GM12873 (cell line): ENCODE data around the gene MEG3.

ENCODE experiments used
- TF ChIP-seq, protein P1 (sequence below): IDR thresholded peaks from 2 replicates; pipeline ENCODE4 v1.5.1; 2012; ENCODE audit warnings: low read depth, mild to moderate bottlenecking, moderate library complexity, low read length, control low read depth; ENCODE audit not compliant: insufficient read depth; ENCODE audit errors: missing control alignments

The MEG3 gene

DNA sequence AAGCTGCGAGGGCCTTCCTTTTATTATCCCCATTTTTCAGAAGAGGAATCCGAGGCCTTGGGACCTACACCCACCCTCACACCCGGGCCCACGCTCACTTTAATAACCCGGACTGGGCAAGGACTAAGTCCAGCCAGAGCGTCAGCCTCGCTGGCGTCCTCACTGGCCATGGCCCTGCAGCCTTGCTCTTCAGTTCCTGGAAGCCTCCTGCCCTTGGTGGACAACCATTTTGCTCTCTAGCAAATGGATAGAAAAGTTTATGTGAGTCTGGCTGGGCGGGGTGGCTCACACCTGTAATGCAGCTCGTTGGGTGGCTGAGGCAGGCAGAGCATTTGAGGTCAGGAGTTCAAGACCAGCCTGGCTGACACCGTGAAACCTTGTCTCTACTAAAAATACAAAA, 67.8 kb downstream of the MEG3 start:
- TF ChIP-seq, protein P1, sequence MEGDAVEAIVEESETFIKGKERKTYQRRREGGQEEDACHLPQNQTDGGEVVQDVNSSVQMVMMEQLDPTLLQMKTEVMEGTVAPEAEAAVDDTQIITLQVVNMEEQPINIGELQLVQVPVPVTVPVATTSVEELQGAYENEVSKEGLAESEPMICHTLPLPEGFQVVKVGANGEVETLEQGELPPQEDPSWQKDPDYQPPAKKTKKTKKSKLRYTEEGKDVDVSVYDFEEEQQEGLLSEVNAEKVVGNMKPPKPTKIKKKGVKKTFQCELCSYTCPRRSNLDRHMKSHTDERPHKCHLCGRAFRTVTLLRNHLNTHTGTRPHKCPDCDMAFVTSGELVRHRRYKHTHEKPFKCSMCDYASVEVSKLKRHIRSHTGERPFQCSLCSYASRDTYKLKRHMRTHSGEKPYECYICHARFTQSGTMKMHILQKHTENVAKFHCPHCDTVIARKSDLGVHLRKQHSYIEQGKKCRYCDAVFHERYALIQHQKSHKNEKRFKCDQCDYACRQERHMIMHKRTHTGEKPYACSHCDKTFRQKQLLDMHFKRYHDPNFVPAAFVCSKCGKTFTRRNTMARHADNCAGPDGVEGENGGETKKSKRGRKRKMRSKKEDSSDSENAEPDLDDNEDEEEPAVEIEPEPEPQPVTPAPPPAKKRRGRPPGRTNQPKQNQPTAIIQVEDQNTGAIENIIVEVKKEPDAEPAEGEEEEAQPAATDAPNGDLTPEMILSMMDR: no peak

DNA sequence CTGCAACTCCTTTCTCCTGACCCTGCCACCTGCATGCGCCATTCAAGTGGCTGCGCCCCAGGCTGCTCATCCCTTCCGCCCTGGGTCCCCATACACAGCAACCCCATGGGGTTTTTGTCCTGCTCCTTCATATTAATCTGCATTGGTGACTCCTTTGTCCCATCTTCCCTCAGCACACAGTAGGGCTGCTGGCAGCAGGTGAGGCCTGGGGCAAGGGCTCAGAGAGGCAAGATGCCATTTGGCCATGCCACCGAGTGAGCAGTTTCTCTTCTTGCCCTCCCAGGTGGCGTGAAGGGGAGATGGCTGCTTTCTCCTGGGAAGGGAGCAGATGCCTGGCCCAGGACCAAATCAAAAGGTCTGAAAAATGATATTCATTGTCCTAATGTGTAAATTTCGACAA, 68.5 kb downstream of the MEG3 start:
- TF ChIP-seq, protein P1: no peak

DNA sequence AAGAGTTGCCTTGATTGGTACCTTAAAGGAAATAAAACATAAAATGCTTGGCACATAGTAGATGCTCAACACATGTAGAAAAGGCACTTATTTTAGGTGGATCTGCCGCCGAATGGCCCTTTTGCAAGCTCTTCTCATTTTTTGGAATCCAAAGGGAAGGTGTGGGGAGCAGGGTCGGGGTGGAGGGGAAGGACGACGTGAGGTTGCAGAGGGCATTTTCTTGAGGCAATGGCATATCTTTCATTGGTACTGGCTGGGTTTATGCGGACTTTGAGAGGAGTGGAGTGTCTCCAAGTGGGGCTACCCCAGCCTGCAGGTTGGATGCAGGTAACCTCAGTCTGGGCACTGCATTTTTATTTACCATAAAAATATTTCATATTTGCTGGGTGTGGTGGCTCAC, 69.5 kb downstream of the MEG3 start:
- TF ChIP-seq, protein P1: no peak

DNA sequence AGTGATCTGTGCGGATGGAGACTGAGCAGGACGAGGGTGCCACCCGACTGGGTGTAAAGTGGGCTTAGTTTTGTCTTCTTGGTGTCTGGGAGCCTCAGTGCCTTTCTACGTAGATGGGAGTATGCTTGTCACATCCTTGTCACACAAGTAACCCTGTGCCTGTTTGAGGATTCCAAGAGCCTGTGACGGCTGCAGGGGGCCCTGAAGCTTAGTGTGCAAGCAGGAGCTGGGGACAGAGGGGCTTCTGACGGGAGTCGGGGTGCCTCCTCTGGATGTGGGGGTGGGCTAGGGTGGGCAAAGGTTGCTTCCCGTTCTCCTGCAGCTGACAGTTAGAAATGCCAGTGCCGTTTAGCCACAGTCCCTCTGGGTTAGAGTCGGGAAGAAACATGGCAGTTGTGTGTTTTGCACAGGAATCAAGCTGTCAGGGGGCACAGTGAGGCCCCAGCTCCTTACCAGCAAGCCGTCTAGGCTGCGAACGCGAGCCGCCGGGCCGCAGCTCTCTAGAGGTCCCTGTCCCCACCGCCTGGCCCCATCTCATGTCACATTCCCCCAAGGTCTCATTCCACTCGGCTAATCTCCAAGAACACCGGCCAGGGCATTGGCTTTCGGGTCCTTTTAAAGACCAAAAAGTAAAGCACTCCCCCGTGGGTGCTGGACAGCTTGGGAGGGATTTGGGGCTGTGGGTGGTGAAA, 70.6 kb downstream of the MEG3 start:
- TF ChIP-seq, protein P1: no peak

DNA sequence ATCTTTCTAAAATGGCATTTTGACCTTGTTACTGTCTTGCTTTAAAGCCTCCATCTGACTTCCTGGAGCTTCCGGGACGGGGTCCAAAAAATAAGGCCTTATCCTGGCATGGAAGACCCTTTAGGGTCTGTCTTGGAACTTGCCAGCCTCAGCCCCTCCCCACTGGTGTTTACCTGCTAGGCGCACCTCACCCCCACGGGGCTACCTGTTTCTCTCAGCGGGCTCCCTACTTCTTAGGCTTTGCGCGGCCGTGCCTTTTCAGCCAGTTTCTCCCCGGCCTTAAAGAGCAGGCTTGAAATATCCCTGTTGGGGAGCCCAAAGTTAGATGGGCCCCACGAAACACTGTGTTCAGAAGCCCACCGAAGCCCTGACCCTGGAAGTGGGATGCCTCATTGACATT, 72.5 kb downstream of the MEG3 start:
- TF ChIP-seq, protein P1: no peak

DNA sequence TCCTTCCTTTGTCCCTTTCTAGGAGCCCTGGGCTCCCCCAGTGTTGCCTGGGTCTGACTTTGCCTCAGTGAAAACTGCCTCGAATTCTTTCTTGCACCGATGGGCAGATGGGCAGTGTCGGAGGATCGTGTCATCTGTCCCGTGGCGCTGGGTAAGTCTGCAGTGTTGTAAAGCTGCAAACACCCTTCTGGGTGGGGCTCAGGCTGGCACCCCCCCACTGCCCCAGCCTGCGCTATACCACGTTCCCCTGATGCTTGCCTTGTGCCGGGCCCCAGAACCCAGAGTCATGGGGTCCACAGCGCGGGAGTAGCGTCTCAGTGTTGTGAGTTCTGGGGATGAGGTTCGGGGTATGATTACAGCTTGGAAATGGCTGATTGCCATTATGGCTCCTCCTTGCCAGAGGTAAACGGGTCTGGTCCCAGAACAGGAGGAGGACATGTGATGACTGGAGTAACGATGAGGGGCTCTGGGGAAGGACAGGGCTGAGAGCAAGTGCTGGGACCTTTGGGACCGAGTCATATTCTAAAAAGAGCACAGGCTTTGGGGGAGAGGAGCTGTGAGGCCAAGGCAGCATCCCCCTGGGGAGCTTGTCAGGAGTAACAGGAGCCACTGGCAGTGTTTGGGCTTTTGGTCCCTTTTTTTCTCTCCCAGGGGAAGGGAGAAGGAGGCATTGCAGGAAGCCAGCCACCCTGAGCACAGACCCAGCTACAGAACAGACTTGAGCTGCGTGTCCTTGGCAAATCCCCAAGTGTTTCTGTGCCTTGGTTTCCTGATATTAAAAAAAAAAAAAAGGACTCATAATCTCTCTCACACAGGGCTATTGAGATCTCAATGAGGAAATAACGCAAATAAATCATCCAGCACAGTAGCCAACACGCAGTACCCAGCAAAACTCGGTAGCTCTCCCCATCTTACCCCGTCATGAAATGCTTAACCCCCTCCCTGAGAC, 73.3 kb downstream of the MEG3 start:
- TF ChIP-seq, protein P1: no peak
